Testis (tissue), 2 donors: Measurements from ENCODE around the gene ANKRD22.

Experiments used
- CTCF ChIP-seq, 3 experiments: fragments of 450-650 bp in 2 of 3; fragments of 200-600 bp in 1 of 3; sonication (generic) in 1 of 3; IDR thresholded peaks; one replicate each; pipeline ENCODE4 v1.5.1; 2016 to 2019; ENCODE audit warnings: antibody characterized with exemption in 3 of 3, mild to moderate bottlenecking in 2 of 3, moderate library complexity in 1 of 3
- POLR2A ChIP-seq: fragments of 450-650 bp; IDR thresholded peaks from one replicate; pipeline ENCODE4 v1.6.1; 2017; ENCODE audit warnings: antibody characterized with exemption, mild to moderate bottlenecking, moderate library complexity

DNA sequence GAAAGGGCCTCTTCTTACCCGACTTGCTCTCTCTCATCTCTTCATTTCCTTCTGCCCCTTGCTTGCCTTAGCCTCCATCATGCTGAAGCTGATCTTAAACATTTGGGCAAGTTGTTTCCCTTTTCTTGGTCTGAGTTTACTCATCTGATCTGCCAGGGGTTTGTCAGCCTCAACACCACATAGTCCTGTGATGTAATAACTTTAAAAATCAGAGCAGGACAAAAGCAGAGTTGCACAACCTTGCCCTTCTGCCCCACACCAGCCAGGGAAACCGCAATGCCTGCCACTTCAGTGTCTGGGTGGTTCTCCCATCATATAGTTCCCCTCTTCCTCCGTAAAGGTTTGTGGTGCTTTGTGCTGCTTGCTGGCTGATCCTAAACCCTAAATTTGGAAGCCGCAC, 59.0 kb downstream of the ANKRD22 start:
- TF ChIP-seq CTCF (IDR thresholded peaks at IDR 0.05) (no peak), POLR2A (no peak)
